ENCODE results near the gene CDKL4. TPM values are rescaled to one million over a fixed set of nuclear protein-coding genes. Genes with fewer than 3 reads are reported as not detected.
A peak's percentile ranks its signal among the peaks of the same experiment; 100 is the strongest.

CDKL4 gene
- polyA plus RNA-seq, 3 donors = not detected

GRCh38 chr2:39217192-39217550 is 26.6 kb downstream of the CDKL4 start:
- intact Hi-C loops (cut with micrococcal nuclease) = no loop called here
- Histone ChIP-seq H3K27ac (ENCODE audit: low read depth in 1 of 2, low read length in 2 of 2) (no peak overlapping the region), H2AFZ (ENCODE audit: insufficient read depth, low read depth, low read length, poor library complexity, severe bottlenecking) (peak overlapping the region; percentile 64), H3K79me2 (ENCODE audit: insufficient read depth, low read length) (no peaks in the 10 kb centered on the region), H3K4me2 (replicated peaks; ENCODE audit: extremely low read depth, low read length, poor library complexity, severe bottlenecking) (peak overlapping the region; percentile 44), H3K27me3 (ENCODE audit: control insufficient read depth in 2 of 2, insufficient read depth in 2 of 2, low read length in 2 of 2) (no peaks in the 10 kb centered on the region), H3K9ac (ENCODE audit: insufficient read depth, low read length, poor library complexity, severe bottlenecking) (no peak overlapping the region), H3K4me3 (replicated peaks in 1 of 3; ENCODE audit: low read depth in 2 of 3, low read length in 3 of 3) (no peak overlapping the region), H3K9me3 (replicated peaks in 1 of 2; ENCODE audit: control insufficient read depth in 1 of 2, insufficient read depth in 1 of 2, low read length in 2 of 2) (no peaks in the 10 kb centered on the region), H3K4me1 (ENCODE audit: control insufficient read depth in 1 of 2, insufficient read depth in 2 of 2, low read length in 2 of 2) (peaks cover 6 to 8% of the 10 kb centered on the region in 2 donors), H3K36me3 (replicated peaks in 1 of 2; ENCODE audit: control insufficient read depth in 1 of 2, insufficient read depth in 2 of 2, low read length in 2 of 2) (no peaks in the 10 kb centered on the region), H4K20me1 (ENCODE audit: insufficient read depth, low read length) (no peaks in the 10 kb centered on the region)
- Mint-ChIP-seq H3K4me3 (no peak overlapping the region), H3K9me3 (peaks cover 0 to 2% (median 0%) of the 10 kb centered on the region in 7 donors), H3K27me3 (ENCODE audit: low read depth in 3 of 3) (peaks cover 0 to 1% (median 0%) of the 10 kb centered on the region in 3 donors), H3K36me3 (no peaks in the 10 kb centered on the region), H3K27ac (no peak overlapping the region), H3K4me1 (peaks cover 10% of the 10 kb centered on the region)
- TF ChIP-seq CTCF (IDR thresholded peaks at IDR 0.05) = no peak
- WGBS (ENCODE audit: insufficient coverage) = 21% methylated on average over 3 of the region's 4 CpGs
- no peak for DNase-seq

GRCh38 chr2:39216346-39217191 is 27.2 kb downstream of the CDKL4 start:
- Histone ChIP-seq H3K4me1 (ENCODE audit: control insufficient read depth in 1 of 2, insufficient read depth in 2 of 2, low read length in 2 of 2) (peaks cover 6 to 8% of the 10 kb centered on the region in 2 donors), H3K4me3 (replicated peaks in 1 of 3; ENCODE audit: low read depth in 2 of 3, low read length in 3 of 3) (no peak overlapping the region), H3K79me2 (ENCODE audit: insufficient read depth, low read length) (no peaks in the 10 kb centered on the region), H2AFZ (ENCODE audit: insufficient read depth, low read depth, low read length, poor library complexity, severe bottlenecking) (peak overlapping the region; percentile 64), H3K36me3 (replicated peaks in 1 of 2; ENCODE audit: control insufficient read depth in 1 of 2, insufficient read depth in 2 of 2, low read length in 2 of 2) (no peaks in the 10 kb centered on the region), H3K9me3 (replicated peaks in 1 of 2; ENCODE audit: control insufficient read depth in 1 of 2, insufficient read depth in 1 of 2, low read length in 2 of 2) (no peaks in the 10 kb centered on the region), H3K4me2 (replicated peaks; ENCODE audit: extremely low read depth, low read length, poor library complexity, severe bottlenecking) (peak overlapping the region; percentile 44), H4K20me1 (ENCODE audit: insufficient read depth, low read length) (no peaks in the 10 kb centered on the region), H3K27me3 (ENCODE audit: control insufficient read depth in 2 of 2, insufficient read depth in 2 of 2, low read length in 2 of 2) (no peaks in the 10 kb centered on the region), H3K9ac (ENCODE audit: insufficient read depth, low read length, poor library complexity, severe bottlenecking) (no peak overlapping the region), H3K27ac (ENCODE audit: low read depth in 1 of 2, low read length in 2 of 2) (no peak overlapping the region)
- WGBS (ENCODE audit: insufficient coverage) = 15% methylated on average over 10 of the region's 12 CpGs
- no peak for DNase-seq
- Mint-ChIP-seq H3K4me1 (peaks cover 10% of the 10 kb centered on the region), H3K9me3 (peaks cover 0 to 2% (median 0%) of the 10 kb centered on the region in 7 donors), H3K4me3 (peak overlapping the region in 1 of 2 donors; percentile 80), H3K27ac (peak overlapping the region in 1 of 7 donors; percentile 47), H3K27me3 (ENCODE audit: low read depth in 3 of 3) (peaks cover 0 to 1% (median 0%) of the 10 kb centered on the region in 3 donors), H3K36me3 (no peaks in the 10 kb centered on the region)
- TF ChIP-seq CTCF (IDR thresholded peaks at IDR 0.05) = no peak
- intact Hi-C loops (cut with micrococcal nuclease) = no loop called here

Measured in CD14-positive monocyte (primary cell).